Superior temporal gyrus (tissue), 1 donor: Measurements from ENCODE around the gene H2BW2.
"Not testable (repeated sequence)": the region's sequence is repeated elsewhere in the genome, so short reads cannot be mapped to it uniquely, and the experiment has no call there.

Source experiments
- DNase-seq: peaks from one replicate; pipeline ENCODE4 v3.0.0-alpha.2; 2016; ENCODE audit errors: extremely low spot score

H2BW2 gene

GRCh38 chrX:104039689-104040505 lies at the start of gene H2BW2:
Gene H2BW2, plus strand, starts transcription at chrX:104039956. Its CDS starts 39 bp downstream, at chrX:104039995.
- no peak for DNase-seq

DNA sequence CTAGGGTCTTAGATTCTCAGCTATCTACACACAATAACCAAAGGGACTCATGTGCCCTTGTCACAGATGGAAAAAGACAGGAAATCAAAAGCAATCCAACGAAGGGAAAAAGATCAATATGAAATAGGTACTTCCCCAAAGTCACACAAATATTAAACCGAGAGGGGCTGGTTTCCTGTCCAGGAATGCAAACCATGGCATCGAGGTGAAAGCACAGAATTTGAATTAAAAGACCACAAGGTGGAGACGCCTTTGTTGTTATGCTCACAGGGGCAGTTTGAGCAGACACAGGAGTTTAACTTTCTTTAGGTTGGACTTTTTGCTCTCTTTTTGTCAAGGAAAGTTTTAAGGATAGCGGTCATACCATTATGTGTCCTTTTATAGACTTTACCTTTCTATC lies 40.5 kb upstream of the H2BW2 start:
- DNase-seq, result no peak

- DNase-seq, result no peak
Observed at GRCh38 chrX:104008831-104009230, 30.9 kb upstream of the H2BW2 start.

GRCh38 chrX:104013158-104013557 lies 26.6 kb upstream of the H2BW2 start:
- no peak for DNase-seq

GRCh38 chrX:104013606-104014005 lies 26.1 kb upstream of the H2BW2 start, which contains the start of gene H2BW1:
Gene H2BW1, minus strand, starts transcription at chrX:104013708. Its CDS starts 132 bp downstream, at chrX:104013576.
- no peak for DNase-seq

DNA sequence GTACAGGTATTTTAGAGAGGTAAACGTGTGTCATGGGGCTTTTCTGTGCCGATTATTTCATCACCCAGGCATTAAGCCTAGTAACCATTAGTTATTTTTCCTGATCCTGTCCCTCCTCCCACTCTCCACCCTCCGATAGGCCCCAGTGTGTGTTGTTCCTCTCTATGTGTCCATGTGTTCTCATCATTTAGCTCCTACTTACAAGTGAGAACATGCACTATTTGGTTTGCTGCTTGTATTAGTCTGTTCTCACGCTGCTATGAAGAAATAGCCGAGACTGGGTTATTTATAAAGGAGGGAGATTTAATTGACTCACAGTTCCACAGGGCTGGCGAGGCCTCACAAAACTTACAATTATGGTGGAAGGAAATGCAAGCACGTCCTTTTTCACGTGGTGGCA lies 24.2 kb upstream of the H2BW2 start:
- not testable (repeated sequence) for DNase-seq

GRCh38 chrX:104018126-104018525 lies 21.6 kb upstream of the H2BW2 start:
- DNase-seq, result no peak

- no peak for DNase-seq
Observed at GRCh38 chrX:104041003-104041402, 1.2 kb downstream of the H2BW2 start.

DNA sequence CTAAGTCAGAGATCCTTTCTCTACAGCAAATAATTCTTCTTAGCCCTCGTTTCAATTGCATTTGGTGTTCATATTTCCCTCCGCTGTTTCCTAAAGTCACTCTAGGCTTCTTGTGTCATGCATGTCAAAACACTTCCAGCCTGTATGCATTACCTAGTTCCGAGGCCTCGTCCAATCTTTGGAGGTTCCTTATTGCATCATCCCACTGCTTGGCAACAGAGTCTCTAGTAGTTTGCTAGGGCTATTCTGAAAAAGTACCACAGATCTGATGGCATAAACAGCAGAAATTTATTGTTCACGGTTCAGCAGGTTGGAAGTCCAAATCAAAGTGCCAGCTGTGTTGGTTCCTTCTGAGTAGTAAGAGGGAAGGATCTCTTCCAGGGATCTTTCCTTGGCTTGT lies 5.9 kb downstream of the H2BW2 start:
- no peak for DNase-seq

DNA sequence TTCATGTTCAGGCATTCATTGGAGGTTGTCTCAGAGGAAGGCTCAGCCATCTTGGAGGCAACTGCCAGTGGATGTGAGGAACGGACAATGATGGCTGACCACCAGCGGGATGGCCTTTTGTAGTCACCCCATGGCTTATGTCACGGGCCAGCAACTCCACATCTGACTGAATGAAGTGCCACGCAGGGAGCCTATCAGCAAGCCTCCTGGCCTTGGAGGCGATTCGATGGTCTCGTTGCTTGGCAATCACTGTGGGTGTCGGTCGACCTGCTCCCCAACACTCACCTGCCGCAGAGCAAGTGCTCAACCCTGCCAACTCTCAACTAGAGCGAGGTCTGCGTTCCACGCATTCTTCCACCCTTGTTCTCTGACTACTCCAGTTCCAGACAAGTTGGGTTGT lies 7.4 kb downstream of the H2BW2 start:
- DNase-seq, result no peak

DNA sequence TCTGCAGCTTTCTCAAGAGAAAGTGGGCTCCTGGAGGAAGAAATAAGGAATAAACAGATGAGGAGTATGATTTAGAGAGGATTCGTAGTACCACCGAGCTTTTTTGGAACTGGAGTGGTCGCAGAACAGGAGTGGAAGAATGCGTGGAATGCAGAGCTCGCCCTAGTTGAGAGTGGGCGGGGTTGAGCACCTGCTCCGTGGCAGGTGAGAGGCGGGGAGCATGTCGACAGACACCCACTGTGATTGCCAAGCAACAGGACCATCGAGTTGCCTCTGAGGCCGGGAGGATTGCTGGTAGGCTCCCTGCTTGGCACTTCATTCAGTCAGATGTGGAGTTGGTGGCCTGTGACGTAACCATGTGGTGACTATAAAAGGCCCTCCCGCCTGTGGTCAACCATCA lies 15.2 kb downstream of the H2BW2 start:
- DNase-seq, result not testable (repeated sequence)

DNA sequence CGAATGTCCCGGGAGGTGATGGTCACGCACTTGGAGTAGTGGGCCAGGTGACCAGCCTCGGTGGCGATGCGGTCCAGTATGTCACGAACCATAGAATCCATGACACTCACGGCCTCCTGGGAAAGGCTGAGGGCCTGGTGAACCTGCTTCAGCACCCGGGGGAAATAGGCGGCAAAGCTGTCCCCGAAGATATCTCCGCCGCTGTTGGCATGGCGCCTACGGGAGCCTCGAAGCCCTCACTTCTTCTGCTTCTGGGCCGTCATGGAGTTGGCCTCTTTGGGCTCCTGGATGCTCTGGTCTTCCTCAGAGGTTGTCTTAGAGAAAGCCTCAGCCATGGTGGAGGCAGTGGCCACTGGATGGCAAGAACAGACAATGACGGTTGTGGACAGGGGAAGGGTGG lies 22.9 kb downstream of the H2BW2 start:
- DNase-seq, result not testable (repeated sequence)

DNA sequence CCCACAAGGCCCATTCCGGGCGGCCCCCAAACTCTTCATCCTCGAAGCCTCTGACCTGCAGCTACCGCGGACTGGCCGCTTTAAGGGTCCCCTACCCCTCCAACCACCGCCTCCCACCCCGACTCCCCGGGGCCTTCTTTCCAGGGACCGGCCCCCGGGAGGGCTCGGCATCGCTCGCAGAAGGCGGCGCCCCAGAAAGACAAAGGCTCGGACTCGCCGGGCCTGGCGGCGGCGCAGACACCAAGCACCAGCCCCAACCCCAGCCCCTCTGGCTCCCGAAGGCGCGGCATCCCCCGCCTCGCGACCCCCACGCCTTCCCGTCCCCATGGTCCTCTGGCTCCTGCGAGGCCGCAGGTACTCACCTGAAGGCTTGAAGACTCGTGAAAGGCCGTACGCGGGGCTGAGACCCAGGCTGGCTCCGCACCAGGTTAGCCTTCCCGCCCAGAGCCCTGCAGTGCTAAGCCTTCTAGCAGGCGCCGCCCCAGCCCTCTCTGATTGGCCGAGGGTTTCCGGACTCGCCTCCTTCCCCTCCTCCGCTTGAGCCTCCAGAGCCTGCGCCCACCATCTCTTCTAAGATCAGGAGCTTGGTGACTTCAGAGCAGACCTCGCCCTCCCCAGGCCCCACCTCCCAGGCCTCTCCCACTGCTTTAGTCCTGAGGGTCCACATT lies 36.2 kb downstream of the H2BW2 start, which contains the start of gene TMSB15C:
Gene TMSB15C (minus strand): TSS at position 459 of the 668 bp plus-strand sequence.
- DNase-seq, result not testable (repeated sequence)

GRCh38 chrX:104077854-104078253 lies 38.1 kb downstream of the H2BW2 start:
- DNase-seq, result not testable (repeated sequence)

DNA sequence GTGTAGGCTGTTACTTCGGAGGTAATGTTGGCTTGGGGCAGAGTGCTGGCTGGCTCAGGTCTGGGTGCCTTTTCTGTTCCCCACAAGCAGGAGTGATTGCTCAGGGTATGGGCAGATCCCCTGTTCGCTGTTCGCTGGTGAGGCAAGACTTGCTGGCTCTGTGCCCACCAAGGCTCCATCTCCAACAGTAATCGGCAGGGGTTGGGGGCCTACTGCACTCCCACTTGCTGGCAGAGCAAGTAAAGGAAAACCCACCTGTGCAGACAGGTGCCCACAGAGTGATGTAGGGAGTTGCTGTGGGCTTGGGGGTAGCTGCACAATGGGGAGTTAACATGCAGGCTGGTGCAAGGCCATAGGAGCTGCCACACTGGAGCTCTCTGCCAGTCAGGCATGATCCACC lies 44.3 kb downstream of the H2BW2 start:
- no peak for DNase-seq

DNA sequence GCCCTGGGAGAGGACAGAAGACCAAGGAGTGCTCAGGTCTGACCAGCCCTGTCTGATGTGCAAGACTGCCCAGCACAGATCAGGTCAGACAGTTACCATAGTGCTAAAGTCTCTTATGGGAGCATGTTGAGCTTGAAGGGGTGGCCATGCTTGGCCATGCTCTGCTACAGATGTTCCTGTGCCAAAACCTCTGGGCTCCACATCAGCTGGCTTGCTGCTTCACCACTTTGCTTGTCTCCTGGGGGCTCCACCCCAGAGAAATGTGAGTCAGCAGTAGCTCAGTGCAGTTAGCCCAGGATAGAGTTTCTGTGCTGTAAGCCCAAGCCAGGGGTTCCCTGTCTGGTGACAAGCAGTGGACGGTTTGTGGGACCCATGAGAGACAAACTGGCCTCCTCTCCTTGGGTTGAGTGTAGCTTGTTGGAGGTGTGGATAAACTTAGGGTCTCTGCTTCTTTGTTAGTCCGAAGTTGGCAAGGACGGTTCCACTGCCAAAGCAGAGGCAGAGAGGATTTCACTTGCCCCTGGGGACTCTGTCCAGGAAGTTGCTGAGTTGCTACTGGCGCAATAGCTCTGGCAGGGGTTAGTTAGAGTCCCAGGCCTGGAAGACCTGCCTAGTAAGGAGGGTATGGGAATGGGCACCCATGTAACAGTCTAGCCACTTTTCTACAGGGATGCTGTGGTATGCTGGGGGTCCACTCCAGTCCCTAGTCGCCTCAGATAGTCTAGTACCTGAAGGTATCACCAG lies 45.0 kb downstream of the H2BW2 start:
- no peak for DNase-seq

- no peak for DNase-seq
Observed at GRCh38 chrX:104085477-104085876, 45.7 kb downstream of the H2BW2 start.

DNA sequence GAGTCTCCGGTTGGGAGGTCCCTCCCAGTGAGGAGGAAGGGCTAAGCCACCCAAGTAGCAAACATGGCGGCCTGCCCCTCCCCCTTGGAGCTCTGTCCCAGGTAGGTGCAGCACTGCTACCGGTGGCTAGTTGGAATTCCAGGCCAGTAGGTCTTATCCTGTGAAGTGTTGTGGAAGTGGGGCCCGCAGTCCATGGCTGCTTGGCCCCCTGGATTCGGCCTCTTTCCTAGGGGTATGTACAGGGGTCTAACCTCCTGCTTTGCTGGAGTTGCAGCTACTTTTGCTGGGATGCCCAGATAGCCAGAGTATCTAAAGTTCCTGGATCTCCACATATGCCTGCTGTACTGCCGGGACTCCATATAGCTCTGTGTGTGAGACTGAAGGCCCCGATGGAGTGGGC lies 46.2 kb downstream of the H2BW2 start:
- DNase-seq, result no peak
